MV-4-11 (cell line): Measurements from ENCODE around the gene DPP9.
"Not testable (repeated sequence)": the region's sequence is repeated elsewhere in the genome, so short reads cannot be mapped to it uniquely, and the experiment has no call there.

Experiments
- DNase-seq: peaks from one replicate; lab custom pipeline; 2025; lab: John Stamatoyannopoulos, UW

The DPP9 gene

GRCh38 chr19:4723595-4724514, at the start of gene DPP9:
Gene DPP9 (minus strand): TSS chr19:4723842. CDS start chr19:4719906, 3,936 bp downstream.
- peak; percentile 100 for DNase-seq

GRCh38 chr19:4773047-4773640, 49.5 kb upstream of the DPP9 start:
- DNase-seq, result no peak

DNA sequence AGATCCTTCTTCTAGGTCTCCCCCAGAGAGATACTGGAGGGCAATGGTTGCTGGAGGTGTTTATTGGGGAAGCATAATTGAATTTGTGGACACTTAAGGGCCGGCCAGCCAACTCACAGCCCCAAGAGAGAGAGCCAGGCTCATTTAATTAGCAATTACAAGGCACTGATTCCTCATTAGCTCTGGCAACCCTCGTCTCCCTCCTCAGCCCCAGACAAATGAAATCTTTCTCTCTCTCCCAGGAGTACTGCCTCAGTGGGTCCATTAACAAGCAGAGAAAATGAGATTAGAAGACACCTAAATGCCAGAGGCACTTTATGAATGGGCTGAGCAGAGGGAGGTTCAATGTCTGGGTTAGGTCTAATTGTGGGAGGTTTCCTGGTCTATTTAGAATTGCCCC, 48.9 kb upstream of the DPP9 start:
- DNase-seq, result no peak

DNA sequence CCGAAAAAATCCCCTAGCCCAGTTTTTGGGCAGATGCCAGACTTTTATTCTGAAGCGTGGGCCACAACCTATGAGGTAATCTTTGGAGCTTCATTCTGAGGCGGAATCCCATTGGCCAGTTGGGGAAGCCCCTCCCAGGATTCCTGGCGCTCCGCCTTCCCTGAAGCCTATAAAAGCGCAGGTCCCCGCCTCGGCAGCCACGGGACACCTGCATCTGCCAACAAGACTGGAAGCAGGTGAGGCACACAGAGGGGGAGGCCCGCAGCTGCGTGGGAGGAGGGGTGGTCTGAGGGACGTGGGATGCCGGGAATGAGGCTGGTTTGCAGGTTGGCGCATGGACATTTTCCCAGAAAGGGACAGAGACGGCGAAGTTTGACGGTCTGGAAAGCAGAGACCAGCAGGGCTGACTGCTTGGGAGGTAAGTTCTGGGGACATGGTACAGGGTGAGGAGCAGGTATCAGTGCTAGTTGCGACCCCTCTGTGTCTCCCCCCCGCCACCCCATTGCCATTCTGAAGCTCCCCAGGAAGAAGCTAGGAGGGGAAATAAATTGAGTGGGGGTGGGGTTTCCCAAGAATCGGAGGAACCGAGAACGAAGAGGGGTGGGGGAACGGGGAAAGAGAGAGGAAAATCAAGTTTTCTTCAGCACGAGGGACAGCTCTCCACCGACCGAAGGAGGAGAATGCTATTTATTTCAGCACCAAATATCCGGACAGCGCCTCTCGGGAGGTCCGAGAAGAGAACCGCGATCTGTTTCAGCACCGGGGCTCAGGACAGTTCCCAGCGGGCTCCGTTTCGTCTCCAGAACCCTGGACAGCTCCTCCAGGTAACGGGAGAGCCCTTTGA, 45.5 kb upstream of the DPP9 start:
- peak; percentile 82 for DNase-seq

- DNase-seq, result no peak
Measured at GRCh38 chr19:4764393-4764660, 40.7 kb upstream of the DPP9 start.

GRCh38 chr19:4763021-4763420, 39.4 kb upstream of the DPP9 start:
- no peak for DNase-seq

DNA sequence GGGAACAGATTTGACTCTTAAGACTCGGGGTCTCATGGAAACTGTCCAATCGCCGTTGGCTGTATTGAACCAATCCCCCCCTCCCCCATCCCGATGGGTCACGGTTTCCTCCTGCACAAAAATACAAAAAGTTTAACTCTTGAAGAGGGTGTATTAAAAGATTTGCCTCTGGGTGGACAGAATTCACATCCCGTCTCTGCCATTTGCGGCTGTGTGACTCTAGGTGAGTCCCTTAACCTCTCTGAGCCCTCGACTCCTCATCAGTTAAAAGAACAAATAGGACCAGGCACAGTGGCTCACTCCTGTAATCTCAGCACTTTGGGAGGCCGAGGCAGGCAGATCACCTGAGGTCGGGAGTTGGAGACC, 36.6 kb upstream of the DPP9 start:
- DNase-seq, result no peak

DNA sequence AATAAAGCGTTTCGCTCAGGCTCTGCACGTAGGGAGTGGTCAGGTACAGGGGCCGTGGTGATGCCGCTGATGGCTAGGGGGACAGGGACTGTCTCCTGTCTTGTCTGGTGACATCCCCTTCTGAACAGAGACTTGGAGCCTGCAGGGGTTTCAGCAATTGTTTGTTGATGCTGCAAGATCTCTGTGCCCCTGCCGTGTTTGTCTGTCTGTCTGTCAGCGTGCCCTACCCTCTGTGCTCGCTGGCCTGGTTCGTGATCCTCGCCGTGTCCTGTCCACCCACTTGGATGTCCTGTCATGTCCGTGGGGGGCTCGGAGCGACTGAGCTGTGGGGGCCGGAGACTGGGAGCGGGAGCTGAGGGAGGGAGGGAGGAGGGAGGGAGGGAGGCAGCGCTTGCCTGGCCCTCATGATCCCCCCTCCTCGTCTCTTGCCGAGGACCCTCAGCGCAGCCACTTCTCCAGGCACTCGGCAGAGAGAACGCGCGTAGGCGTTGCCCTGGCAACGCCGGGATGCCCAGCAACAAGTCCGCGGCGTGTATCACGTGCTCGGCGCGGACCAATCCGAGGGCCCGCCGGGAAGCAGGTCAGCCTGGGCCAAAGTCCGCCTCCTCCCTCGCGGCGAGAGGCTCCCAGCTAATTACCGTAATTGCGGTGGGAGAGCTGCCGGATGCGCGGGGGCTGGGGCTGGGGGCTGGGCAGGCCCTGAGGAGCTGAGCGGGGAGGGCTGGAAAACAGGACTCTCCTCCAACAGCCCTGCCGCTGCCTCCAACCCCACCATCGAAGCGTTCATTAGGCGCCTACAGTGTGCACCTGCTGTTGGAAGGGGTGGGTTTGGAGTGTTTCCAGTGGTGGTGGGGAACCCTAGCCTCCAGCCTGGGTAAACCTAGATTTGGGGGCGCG, 36.0 kb upstream of the DPP9 start:
- DNase-seq, result peak; percentile 92

GRCh38 chr19:4758659-4759058, 35.0 kb upstream of the DPP9 start:
- DNase-seq, result no peak

- DNase-seq, result no peak
Measured at GRCh38 chr19:4758082-4758481, 34.4 kb upstream of the DPP9 start.

GRCh38 chr19:4755459-4755858, 31.8 kb upstream of the DPP9 start:
- DNase-seq, result no peak

DNA sequence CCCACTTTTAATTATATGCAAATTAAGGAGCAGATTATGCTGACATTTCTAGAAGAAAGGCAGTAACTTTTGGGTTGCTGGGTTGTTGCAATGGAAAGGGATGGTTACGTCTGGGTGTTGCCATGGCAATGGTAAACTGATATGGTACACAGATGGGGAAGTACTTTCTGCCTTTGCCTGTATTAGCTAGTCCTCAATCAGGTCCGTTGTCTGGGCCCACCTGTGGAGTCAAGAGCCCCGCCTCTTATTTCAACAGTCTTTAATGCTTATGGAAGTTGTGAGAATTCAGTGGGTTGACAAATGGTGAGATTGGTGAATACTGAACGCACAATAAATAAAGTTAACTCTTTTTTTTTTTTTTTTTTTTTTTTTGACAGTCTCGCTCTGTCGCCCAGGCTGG, 30.6 kb upstream of the DPP9 start:
- peak; percentile 75 for DNase-seq

DNA sequence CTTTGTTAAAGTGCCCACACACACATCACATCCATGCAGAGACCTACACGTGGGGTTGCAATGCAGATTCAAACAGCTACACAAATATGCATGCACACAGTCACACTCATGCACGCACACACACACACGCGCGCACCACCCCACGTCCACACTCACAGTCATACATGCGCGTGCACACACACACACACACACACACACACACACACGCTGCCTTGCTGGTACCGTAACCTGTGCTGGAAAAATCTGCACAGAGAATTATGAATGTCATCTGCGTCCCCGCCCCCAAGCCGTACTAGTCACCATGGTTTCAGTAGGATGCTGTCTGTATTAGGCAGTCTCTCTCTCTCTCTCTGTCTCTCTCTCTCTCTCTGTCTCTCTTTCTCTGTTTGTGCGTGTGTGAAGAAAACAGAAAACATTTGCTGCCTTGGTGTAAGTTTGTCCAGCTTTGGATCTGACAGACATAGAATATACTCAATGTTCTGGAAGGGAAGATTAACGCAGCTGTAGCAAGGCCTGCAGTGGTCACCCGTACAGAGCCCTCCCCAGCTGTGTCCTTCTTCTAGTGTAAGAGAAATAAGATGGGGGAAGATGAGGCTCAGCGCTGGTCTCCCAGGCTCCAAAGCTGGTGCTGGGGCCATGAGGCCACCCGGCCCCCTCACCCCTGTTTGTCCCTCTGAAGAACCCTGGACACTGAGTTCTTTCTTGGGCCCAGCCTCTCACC, 26.4 kb upstream of the DPP9 start:
- no peak for DNase-seq

DNA sequence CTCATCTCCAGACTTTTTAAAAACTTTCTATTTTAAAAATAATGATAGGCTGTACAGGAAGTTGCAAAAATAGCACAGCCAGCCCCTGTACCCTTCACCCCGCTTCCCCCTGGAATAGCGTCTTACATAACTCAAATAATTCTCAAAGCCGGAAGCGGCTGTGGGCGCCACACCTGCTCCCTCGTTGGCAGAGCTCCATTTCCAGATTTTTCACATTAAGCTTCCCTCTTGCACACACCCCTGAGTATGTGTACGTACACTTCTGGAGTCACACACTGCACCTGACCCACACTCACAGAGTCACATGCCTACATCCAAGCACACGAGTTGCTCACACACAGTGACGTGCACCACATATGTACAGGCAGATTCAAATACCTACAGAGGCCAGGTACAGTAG, 24.9 kb upstream of the DPP9 start:
- peak; percentile 36 for DNase-seq

- DNase-seq, result no peak
Measured at GRCh38 chr19:4748185-4748584, 24.5 kb upstream of the DPP9 start.

- no peak for DNase-seq
Measured at GRCh38 chr19:4745986-4746385, 22.3 kb upstream of the DPP9 start.

DNA sequence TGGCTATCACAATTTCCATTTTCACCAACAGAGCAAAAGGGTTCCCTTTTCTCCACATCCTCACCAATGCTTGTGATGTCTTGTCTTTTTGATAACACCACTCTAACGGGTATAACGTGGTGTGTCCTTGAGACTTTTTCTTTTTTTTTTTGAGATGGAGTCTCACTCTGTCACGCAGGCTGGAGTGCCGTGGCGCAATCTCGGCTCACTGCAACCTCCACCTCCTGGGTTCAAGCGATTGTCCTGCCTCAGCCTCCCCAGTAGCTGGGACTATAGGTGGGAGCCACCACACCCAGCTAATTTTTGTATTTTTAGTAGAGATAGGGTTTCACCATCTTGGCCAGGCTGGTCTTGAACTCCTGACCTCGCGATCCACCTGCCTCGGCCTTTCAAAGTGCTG, 21.5 kb upstream of the DPP9 start:
- not testable (repeated sequence) for DNase-seq

DNA sequence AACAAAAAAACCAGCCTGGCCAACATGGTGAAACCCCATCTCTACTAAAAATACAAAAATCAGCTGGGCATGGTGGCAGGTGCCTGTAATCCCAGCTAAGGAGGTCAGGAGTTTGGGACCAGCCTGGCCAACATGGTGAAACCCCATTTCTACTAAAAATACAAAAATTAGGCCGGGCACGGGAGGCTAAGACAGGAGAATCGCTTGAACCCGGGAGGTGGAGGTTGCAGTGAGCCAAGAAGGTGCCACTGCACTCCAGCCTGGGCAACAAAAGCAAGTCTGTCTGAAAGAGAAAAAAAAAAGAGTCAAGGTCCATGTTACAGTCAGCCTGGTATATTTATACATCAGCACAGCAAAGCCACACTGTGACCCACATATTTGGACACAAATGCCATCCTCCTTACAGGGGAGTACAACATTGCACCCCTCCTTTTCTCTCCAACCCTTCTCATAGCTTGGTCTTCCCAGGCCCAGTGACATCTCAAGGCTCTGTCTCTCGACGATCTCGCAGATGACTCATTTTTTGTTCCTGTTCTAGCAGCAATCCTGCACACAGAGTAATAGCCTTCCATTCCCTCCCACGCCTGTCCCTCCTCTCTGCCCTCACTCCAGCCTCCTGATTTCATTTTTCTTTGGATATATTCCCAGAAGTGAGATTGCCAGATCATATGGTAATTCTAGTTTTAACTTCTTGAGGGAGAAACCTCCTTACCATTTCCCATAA, 21.0 kb upstream of the DPP9 start:
- DNase-seq, result peak; percentile 49

DNA sequence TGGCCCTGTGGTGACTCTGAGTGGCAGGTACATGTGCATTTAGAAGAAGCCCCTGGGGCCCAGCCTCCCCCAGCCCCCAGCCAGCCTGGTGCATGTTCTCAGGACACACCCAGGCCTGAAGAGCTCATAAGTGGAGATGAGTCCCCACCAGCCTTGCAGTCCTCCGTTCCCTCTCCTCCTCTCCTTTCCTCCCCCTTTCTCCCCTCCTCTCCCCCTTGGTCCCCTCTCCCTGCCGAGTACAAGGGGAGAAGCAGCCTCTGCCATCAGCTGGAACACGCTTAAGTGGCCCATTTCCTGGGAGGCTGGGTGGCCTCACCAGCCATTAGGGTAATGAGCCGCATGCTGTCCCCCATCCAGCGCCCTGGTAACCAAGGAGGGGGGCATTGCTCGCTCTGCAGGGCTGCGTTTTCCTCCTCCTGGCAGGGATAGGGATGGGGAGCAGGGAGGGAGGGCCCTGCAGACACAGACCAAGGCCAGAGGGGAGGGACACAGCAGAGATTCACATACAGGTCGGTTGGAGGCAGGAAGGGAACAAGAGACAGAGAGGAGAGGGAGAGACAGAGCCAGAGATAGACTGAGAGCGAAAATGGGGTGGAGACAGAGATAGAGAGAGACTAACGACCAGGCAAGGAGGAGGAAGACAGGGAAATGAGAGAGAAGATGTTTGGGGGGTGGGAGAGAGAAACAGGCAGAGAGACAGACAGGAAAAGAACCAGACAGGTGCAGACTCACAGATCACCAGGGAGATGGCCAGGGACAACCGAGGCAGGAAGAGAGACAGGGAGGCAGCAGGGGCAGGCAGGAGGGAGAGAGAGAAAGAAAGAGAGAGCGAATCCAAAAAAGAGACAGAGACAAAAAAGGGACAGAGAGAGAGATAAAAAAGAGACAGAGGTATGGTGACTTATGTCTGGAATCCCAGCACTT, 19.3 kb upstream of the DPP9 start:
- DNase-seq, result no peak
